ENCODE results near the gene AKAP6.

The AKAP6 gene

DNA sequence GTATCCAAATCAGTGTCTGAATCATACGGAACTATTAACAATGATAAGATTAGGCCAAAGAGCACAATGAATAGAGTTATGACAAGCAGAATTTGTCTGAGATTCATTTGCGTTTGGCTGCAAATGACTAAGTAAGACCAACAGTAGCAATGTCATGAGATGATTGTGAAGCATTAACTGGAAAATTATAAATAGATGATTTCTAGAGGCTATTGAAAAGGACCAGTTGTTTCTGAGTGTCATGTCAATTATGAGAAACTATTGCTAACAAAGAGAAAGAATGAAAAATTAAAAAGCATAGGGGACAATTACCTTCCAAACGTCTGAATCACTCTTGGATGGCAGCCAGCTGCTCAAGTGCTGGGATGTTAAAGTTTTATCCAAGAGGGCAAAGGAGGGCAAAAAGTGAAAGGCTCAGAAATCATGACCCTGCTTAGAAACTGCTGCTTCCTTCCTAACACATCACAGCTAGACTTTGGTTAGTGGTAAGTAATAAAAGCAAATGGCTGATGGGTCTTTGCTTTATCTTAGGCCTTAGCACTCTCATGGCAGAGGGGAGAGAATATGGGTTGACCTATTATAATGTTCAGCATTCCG lies 89.0 kb downstream of the AKAP6 start:
- TF ChIP-seq, protein P1, sequence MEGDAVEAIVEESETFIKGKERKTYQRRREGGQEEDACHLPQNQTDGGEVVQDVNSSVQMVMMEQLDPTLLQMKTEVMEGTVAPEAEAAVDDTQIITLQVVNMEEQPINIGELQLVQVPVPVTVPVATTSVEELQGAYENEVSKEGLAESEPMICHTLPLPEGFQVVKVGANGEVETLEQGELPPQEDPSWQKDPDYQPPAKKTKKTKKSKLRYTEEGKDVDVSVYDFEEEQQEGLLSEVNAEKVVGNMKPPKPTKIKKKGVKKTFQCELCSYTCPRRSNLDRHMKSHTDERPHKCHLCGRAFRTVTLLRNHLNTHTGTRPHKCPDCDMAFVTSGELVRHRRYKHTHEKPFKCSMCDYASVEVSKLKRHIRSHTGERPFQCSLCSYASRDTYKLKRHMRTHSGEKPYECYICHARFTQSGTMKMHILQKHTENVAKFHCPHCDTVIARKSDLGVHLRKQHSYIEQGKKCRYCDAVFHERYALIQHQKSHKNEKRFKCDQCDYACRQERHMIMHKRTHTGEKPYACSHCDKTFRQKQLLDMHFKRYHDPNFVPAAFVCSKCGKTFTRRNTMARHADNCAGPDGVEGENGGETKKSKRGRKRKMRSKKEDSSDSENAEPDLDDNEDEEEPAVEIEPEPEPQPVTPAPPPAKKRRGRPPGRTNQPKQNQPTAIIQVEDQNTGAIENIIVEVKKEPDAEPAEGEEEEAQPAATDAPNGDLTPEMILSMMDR (IDR thresholded peaks at IDR 0.05; ENCODE audit: insufficient read depth, missing control alignments), result no peak
- FAIRE-seq (peak; percentile 21), DNase-seq (ENCODE audit: insufficient read length, low spot score) (no peak)

DNA sequence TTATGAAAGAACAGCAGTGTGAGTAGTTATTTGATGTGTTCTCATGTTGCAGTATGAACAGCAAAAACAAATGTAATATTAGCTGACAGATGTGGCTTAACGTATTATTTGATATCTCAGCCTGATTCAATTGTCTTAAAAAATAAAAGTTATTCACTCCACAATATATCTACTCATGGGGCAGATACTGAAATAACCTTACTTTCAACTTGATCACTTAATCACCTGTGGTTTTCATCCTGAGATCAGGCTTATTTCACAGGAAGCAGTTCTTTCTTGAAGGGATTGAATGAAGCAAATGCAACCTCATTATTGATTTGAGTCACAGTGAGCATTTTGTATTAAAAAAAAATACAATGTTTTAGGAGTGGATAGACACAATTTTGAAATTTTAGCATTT lies 90.3 kb downstream of the AKAP6 start:
- DNase-seq (ENCODE audit: insufficient read length, low spot score), result no peak
- TF ChIP-seq, protein P1 (IDR thresholded peaks at IDR 0.05; ENCODE audit: insufficient read depth, missing control alignments), result no peak
- peak; percentile 89 for FAIRE-seq

DNA sequence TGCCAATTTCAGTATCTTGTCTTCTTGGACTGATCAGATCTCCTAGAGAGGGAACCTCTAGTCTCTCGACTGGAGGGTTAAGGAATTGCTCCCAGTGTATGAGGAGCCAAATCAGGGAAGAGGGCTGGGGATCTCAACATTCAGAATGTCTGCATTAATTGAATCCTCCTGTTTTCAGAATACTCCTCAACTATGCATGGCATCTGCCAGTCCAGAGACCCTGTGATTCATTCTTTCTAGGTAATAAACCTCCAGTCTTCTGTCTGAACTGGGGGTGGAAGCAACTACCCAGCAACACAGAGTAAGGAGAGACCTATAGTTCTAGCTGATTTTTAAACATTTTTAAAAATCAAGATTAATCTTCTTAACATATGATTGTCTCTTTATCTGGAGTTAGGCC lies 92.7 kb downstream of the AKAP6 start:
- TF ChIP-seq, protein P1 (IDR thresholded peaks at IDR 0.05; ENCODE audit: insufficient read depth, missing control alignments), result no peak
- FAIRE-seq, result no peak

DNA sequence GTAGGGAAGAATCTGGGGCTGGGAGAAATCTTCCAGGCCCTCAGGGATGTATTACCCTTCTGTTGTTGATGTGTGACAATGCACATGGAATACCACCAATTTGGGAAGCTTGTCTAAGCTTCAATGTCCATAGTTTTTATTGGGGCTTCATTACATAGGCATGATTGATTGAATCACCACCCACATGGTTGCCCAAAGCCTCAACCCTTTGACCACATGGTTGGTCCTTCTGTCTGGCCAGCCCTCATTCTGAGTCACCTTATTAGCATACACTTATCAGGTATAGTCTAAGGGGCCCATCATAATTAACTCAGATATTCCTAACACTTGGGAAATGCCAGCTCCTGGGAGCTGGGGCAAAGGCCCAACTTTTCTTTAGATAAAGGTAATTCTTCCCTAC lies 93.3 kb downstream of the AKAP6 start:
- TF ChIP-seq, protein P1 (IDR thresholded peaks at IDR 0.05; ENCODE audit: insufficient read depth, missing control alignments), result no peak
- no peak for FAIRE-seq
- DNase-seq (ENCODE audit: insufficient read length, low spot score), result no peak

More for the DNA sequence above, 92.7 kb downstream of the AKAP6 start:
- DNase-seq (ENCODE audit: insufficient read length, low spot score), result no peak

DNA sequence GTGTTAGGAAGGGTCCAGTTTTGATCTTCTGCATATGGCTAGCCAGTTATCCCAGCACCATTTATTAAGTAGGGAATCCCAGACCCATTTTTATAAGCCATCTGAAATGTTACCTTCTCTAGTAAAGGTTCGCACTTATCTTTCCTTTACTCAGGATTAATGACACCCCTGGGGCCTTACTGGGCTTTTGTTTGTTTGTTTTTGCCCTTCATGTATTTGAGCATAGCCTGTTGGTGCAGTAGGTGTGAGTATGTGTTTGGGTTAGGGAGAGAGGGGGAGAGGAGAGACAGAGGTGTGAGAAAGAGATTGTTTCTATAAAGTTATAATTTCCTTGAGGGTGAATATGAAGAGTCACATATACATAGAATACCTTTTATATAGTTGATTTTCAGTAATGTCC lies 96.9 kb downstream of the AKAP6 start:
- DNase-seq (ENCODE audit: insufficient read length, low spot score) (no peak), FAIRE-seq (no peak)
- TF ChIP-seq, protein P1 (IDR thresholded peaks at IDR 0.05; ENCODE audit: insufficient read depth, missing control alignments), result no peak

DNA sequence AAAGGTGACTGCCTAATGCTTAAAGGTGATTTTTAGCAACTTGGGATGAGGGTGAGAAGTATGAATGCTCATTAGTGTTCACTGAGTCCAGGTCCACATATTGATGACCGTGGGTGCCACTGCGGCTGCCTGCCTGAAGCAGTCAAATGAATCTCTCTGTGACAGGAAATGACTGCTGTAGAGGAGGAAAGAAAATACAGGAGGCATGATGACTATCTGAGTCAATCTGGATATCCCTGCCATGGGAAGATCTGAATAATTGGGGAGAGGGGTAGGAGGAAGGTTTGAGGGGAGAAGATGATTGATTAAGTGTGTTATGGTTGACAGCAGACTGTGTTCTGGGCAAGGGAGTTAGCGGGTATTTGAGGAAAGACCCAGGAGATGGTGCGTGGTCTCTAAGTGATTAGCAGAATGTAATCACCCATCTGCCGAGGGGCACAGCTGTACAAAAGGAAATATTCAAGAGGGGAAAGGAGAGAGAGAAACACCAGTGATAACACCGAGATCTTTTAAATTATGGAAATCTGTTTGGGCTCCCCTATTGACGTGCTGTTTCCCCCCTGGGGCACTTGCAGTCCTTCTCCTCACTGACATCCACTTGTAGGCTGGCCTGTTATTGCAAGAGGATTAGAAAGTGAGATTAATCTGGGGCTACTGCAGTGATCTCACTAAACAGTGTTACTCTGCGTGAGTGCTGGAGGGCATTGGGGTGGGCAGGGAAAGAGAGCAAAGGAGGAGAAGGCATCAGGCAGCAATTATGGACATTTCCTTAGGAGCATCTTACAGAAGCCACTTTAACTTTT lies 97.7 kb downstream of the AKAP6 start:
- peak; percentile 92 for FAIRE-seq

More for the DNA sequence above, 97.7 kb downstream of the AKAP6 start:
- no peak for DNase-seq (ENCODE audit: insufficient read length, low spot score)
- TF ChIP-seq, protein P1 (IDR thresholded peaks at IDR 0.05; ENCODE audit: insufficient read depth, missing control alignments), result no peak

Data from D721Med (cell line).